AG08396 (cell line): ENCODE data around the gene HOXC13.
A peak's percentile ranks its signal among the peaks of the same experiment; 100 is the strongest.

Experiments
- DNase-seq: peaks from one replicate; pipeline ENCODE4 v3.0.0; 2012; ENCODE audit warnings: low spot score, mixed read lengths

Gene HOXC13

DNA sequence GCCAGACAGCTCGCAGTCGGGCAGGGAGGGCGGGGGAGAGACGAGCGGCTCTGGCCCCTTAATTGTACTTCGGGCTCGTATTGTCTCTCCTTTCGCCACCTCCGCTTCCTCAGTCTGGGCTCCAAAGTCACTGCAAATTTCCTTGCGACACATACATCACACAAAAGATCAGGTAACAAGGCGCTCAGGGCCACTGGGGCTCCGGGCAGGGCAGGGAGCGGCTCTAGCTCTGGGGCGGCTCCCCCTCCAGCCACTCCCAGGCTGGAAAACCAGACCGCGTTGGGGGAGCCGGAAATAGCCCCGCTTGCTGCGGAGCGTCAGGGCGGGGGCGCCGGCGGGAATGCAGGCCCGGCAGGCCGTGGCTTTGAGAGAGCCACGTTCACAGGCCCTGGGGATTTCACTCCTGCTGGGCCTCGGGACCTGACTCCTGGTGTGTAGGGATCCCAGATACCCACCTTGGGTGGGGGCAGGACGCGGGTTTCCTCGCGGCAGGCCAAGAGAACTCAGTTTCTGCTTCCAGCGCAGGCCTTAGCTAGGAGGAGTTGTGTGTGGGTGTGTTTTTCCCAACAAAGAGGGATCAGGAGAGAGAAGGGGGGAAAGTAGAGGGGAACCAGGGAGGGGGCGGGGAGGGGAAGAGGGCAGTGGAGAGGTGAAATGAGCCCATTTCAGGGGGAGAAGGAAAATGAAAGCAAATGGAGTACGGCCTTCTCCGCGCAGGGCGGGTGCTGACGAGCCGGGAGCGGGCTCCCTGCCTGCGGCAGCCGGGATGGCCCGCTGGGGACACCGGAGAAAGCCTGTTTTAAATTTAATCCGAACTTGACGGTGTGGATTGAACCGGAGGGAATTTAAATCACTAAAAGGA, 57.0 kb downstream of the HOXC13 start:
- peak; percentile 69 for DNase-seq
